ENCODE data around the gene PTDSS2.
A peak's percentile ranks its signal among the peaks of the same experiment; 100 is the strongest.

The PTDSS2 gene

DNA sequence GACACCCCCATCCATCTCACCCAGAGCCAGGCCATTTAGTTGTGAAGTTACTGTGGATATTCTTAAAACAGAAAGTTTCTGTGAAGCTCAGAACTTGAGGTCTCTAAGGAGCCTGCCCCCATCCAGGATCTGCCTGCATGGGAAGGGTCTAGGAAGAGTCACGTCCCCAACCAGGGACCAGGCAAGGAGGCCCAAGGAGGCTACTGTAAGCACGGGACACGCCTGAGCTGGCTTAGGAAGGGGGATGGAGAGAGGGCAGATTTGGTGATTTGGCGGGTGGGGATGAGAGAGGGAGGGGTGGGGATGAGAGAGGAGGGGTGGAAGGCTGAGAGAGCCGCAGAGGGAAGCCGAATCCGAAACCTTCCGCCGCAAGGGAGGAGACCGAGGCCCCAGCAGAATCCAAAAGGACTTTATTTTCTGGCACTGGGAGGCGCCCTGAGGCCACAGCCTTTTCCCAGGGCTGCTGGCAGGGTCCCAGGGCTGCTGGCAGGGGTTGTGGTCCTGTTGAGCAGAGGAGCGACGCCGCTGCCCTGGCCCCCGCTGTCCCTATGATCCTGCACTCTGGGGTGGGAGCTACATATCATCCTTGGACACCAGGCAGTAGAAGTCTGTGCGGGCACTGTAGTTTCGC lies 44.6 kb upstream of the PTDSS2 start:
- TF ChIP-seq, protein P1, sequence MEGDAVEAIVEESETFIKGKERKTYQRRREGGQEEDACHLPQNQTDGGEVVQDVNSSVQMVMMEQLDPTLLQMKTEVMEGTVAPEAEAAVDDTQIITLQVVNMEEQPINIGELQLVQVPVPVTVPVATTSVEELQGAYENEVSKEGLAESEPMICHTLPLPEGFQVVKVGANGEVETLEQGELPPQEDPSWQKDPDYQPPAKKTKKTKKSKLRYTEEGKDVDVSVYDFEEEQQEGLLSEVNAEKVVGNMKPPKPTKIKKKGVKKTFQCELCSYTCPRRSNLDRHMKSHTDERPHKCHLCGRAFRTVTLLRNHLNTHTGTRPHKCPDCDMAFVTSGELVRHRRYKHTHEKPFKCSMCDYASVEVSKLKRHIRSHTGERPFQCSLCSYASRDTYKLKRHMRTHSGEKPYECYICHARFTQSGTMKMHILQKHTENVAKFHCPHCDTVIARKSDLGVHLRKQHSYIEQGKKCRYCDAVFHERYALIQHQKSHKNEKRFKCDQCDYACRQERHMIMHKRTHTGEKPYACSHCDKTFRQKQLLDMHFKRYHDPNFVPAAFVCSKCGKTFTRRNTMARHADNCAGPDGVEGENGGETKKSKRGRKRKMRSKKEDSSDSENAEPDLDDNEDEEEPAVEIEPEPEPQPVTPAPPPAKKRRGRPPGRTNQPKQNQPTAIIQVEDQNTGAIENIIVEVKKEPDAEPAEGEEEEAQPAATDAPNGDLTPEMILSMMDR (IDR thresholded peaks at IDR 0.05): no peak
- H3K9me3 ChIP-seq: no peaks in the 10 kb centered on the region
- DNase-seq: peak; percentile 55 to 75
- peaks cover 0 to 22% (median 0%) of the 10 kb centered on the region in 3 donors for H3K36me3 ChIP-seq
- H3K27ac ChIP-seq: peak overlapping the region in 1 of 2 donors; percentile 64
- peaks cover 0 to 31% (median 18%) of the 10 kb centered on the region in 4 donors for H3K4me1 ChIP-seq
- peak overlapping the region in 1 of 2 donors; percentile 66 for H3K4me3 ChIP-seq
- H3K27me3 ChIP-seq: peaks cover 0 to 29% of the 10 kb centered on the region in 2 donors
- intact Hi-C loops (cut with DNase I; ENCODE audit: low total_unique reads): no loop called here

DNA sequence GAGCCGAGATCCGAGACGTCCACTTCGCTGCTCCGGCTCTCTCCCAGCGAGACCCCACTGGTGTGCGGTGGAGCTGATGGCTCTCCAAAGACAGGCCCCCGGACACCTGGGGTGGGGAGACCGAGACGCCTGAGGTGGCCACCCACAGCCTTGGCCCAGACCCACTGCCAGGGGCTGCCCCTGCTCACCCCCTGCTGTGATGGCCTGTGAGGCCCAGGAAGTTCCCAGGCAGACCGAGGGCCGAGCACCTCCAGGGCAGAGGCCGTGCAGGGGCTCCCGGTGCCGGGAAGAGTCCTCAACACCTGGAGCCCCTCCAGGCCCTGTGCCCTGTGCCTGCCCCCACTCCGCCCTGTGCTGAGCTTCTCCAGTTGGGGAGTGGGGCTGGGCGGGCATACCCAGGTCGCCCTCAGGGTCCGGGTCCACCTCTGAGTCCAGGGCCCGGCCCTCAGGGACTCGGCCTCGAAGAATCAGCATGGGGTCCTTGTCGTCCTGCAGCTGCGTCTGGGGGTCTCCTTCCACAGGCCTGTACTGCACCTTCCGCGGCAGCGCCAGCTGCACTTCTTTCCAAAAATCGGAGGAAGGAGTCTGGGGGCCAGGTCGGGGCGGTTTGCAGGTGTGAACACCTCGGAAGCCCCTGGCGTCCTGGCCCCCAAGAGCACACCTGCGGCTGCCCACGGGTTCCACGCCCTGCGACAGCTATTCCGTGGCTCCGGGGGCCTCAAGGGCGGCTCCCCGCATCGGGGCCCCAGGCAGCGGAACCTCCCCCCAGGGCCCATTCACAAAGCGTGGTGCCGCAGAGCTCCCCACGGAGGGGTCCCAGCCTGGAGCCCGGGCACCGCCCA lies 43.9 kb upstream of the PTDSS2 start:
- peaks cover 0 to 22% (median 0%) of the 10 kb centered on the region in 3 donors for H3K36me3 ChIP-seq
- intact Hi-C loops (cut with DNase I; ENCODE audit: low total_unique reads): no loop called here
- H3K9me3 ChIP-seq: no peaks in the 10 kb centered on the region
- TF ChIP-seq, protein P1 (IDR thresholded peaks at IDR 0.05): no peak
- peak in 1 of 2 donors; percentile 67 for DNase-seq
- H3K27ac ChIP-seq: peak overlapping the region; percentile 34 to 64
- peaks cover 0 to 28% of the 10 kb centered on the region in 2 donors for H3K27me3 ChIP-seq
- peaks cover 0 to 31% (median 17%) of the 10 kb centered on the region in 4 donors for H3K4me1 ChIP-seq
- peak overlapping the region; percentile 56 to 66 for H3K4me3 ChIP-seq

DNA sequence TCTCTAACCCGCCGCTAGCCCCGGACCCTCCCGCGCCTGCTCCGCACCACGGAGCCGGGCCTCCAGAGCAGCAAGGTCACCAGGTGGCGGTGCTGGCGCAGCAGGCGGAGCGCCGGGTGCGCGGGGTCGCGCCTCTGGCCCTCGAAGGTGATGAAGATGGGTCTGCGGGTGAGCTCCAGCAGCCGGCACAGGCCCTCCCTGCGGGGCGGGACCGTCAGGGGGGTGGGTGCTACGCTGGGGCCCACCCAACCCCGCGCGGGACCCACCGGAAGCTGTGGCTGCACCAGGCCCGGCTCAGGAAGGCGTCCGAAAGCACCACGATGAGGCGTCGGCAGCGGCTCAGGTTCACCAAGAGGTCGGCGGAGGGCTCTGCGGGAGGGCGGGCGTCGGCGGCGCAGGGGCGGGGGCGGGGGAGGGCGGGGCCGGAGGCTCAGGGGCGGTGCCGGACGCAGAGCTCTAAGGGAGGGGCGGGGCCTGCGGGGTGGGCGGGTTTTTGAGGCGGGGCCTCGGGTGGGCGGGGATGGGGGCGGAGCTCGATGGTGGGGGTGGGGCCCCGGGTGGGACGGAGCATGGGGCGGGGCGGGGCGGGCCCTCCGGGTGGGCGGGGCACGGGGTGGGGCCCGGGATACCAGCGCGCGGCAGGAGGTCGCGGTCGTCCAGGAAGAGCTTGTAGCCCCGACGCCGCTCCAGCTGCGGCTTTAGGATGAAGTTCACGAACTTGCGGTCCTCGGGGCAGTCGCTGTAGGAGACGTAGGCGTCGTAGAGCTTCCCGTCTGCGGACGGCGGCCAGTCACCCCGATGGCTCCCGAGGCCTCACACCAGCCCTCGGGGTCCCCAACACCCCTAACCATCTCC lies 43.1 kb upstream of the PTDSS2 start:
- intact Hi-C loops (cut with DNase I; ENCODE audit: low total_unique reads): no loop called here
- H3K27me3 ChIP-seq: peaks cover 0 to 28% of the 10 kb centered on the region in 2 donors
- peaks cover 0 to 22% (median 0%) of the 10 kb centered on the region in 3 donors for H3K36me3 ChIP-seq
- peak overlapping the region; percentile 34 to 64 for H3K27ac ChIP-seq
- peaks cover 0 to 31% (median 17%) of the 10 kb centered on the region in 4 donors for H3K4me1 ChIP-seq
- H3K4me3 ChIP-seq: peak overlapping the region; percentile 56 to 66
- TF ChIP-seq, protein P1 (IDR thresholded peaks at IDR 0.05): no peak
- DNase-seq: peak; percentile 61 to 85
- no peaks in the 10 kb centered on the region for H3K9me3 ChIP-seq

DNA sequence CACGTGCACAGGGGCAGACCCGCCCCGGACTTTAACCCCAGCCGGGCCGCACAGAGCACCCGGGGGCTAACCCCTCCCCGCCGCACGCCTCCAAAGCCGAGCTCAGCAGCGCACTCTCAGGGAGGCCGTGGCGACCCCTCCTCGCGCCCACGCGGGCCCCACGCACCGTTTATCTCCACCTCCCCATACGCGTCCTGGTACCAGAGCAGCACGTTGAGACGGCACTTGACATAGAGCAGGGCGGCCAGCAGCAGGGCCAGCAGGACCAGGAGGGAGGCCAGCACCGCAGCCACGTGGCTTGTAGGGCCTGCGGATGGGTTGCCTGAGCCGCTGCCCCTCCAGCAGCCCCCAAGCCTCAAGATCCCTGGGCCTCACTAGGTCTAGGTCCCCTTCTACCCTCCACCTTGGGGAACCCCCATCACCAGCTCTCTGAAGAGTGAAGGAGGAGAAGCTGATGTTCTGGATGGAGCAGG lies 42.4 kb upstream of the PTDSS2 start:
- peaks cover 0 to 22% (median 0%) of the 10 kb centered on the region in 3 donors for H3K36me3 ChIP-seq
- DNase-seq: no peak
- no peak overlapping the region for H3K27ac ChIP-seq
- intact Hi-C loops (cut with DNase I; ENCODE audit: low total_unique reads): no loop called here
- no peaks in the 10 kb centered on the region for H3K9me3 ChIP-seq
- peak overlapping the region; percentile 56 to 66 for H3K4me3 ChIP-seq
- peaks cover 0 to 28% of the 10 kb centered on the region in 2 donors for H3K27me3 ChIP-seq
- TF ChIP-seq, protein P1 (IDR thresholded peaks at IDR 0.05): no peak
- H3K4me1 ChIP-seq: peaks cover 0 to 31% (median 17%) of the 10 kb centered on the region in 4 donors

Measured in tibial artery (tissue), 4 donors.